ENCODE measurements around the gene ARHGAP6.

The ARHGAP6 gene

DNA sequence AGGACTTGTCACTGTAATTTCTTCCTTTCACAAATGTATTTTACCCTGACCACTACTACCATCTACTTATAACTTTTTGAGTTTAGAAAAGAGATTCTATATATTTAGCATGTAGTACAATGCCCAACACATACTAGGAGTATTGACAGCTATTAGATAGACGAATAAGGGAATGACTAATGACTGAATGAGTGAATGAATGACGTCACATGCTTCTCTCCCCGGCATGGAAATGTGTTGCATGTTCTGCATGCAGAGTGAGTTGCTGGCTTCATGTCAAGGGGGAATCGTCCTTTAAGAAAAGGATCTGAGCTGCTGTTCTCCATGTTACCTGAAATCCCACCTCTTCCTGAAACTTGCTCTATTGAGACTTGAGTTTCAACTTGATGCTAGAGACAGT, 459.9 kb downstream of the ARHGAP6 start:
- DNase-seq, result no peak

DNA sequence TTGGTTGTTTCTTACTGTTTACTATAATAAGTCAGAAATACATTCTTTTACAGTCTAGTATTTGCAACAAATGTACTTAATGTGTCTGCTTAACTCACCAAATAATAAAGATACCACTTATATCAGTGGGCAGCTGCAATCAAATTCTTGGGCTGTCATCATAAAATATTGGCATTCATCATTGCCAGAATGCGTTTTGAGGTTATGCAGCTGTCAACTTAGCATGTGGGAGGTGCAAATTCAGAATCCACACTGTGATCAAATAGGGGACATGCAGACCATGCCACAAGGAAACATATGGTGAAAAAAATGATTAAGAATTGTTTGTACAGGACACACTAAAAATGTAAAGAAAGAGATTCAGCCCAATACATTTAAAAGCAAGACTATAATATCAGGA, 468.0 kb downstream of the ARHGAP6 start:
- DNase-seq, result no peak

DNA sequence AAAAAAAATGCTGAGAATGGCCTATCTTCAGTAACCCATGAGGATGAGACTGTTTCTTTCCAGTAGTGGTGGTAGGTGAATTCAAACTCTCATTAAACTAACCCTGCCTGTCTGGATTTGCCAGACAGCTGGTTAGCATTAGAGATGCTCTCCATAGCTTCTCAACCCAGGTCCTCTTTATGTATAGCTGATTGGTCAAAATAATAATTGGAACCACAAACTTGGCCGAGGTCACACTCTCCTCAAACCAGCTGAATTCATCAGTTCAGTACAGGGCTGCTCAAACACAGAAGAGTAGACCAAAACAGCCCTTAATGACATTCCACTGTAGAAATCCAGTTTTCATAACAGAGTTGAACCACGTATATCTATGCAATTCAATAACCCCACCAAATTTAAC, 469.2 kb downstream of the ARHGAP6 start:
- no peak for DNase-seq

DNA sequence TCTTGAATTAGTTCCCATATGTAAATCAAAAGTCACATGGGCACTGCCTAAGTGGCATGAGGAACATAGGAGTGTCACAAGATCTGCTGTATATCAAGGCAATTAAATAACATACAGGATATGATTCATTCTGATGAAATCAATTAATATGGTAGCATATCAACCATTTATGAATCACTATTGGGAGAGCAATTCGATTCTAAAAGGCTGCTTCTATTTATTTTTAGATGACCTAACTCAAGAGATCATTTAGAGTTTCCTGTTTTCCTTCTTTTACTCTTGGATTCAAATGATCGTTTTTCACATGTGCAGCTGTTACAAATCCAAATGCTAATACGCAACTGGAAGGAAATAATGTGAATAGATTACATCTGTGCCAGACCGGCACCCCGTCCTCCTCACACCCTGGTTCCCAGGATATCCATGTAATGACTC, 472.7 kb downstream of the ARHGAP6 start:
- no peak for DNase-seq

DNA sequence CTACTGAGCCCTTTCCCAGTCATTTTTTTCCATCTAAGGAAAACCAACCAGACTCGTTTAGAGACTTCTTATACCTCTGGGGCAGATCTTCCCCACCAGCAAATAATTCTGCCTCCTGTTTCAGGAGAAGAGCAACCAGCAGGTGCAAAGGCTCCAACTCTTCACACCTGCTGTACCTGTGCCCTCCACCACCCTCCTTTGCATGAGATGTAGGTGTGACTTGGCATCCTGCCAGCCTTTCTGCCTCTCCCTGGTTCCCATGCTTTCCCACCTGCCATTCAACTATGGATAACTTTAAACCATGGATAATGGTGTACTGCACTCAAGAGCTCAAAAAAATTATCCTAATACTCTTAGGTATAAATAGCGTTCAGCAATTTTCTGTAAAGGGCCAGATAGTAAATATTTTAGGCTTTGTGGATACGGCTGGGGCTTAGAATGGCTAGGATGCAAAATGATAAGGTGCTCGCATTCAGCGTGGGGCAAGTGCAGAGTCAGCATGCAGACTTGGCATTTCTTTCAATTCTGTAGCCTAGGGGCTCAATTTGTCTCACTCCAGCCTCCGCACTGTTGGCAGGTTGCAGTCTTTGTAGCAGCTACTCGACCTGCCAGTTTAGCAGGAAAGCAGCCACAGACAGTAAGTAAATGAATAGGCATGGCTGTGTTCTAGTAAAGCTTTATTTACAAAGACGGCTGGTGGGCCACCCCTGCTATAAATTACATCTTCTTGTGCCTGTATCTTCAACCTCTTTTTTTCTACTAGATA, 474.8 kb downstream of the ARHGAP6 start:
- DNase-seq, result no peak

DNA sequence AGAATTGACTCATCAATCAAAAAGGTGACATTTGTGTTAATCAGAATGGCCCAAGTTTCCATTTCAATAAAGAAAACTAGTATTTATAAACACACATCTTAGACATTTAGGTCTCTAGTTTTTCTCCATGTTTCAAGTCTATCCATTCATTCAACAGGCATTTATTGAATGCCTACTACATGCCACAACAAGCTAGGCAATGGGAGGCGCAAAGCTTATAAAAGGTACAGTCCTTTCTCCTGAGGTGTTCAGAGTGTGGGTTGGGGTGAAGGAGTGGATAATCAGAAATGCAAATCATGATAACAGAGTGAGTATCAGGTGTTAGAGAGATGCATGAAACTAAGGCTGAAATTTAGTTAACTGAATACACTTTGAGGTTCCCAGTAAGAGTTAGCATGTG, 476.6 kb downstream of the ARHGAP6 start:
- no peak for DNase-seq

DNA sequence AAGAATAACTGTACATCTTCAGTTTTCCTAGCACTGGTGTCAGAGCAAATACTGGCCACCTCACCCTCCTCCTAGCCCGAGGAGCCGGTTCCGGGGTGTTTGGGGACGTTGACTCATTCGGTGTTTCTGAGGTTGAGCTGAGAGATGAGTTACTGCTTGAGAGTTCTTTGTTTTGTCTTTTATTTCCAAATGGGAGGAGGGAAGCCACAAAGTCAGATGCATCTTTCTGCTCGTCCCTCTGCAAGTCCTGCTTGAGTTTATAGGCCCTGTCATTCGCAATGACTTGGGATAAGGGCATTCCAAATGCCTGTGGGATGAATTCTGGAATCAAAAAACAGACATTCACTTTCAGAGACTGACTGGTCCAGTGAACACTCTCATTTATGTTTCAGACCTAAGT, 477.1 kb downstream of the ARHGAP6 start:
- DNase-seq, result no peak

DNA sequence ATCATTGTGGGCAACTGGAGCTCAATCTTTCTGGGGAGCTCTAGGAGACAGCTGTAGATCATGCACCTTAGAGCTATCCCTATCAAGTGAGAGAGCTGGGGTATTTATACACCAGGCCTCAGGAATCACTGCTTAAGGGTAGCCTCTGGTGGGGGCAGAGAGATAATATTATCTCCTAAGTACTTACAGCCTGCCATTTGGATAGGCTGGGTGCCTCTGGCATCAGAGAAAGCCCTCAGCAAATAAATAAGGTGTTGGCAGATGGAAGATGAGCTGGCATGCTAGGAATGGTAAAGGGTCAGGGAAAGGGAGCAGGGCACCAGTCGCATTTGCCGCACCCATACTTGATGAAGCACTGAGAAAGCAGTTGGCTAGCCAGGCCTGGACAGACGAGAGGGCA, 478.7 kb downstream of the ARHGAP6 start:
- no peak for DNase-seq

DNA sequence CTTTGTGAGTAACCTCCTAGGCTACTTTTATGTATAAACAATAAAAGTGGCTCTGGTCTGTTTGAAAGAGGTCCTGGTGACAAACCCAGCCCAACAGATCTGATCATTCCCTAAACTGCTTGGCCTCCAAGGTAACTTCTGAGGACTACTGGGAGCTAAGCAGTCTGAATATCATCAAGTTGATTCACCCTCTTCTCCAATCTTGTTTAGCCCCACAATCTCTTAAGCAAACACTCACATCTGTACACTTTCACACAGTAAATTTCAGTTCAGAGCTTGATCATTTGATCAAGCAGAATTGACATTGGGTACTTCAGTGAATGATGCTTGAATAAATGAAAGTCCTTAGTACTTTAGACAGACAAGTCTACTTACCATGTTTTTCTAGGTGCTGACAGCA, 479.9 kb downstream of the ARHGAP6 start:
- no peak for DNase-seq

DNA sequence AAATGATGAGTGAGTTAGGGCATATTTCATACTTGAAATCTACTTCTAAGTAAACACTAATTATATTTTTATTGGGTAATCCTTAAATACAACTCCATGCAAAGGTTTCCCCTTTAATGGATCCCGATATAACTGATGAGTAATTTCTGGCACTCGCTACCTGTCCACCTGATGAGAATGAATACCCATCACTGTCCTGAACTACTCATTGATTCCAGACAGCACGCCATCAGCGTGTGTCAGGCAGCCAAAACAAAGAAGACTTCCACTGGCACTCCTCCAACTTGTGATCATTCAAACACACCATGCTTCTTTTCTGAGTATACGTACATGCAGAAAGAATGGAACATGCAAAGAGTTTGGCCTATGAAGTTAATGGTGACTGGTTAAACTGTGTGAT, 485.1 kb downstream of the ARHGAP6 start:
- DNase-seq, result no peak

DNA sequence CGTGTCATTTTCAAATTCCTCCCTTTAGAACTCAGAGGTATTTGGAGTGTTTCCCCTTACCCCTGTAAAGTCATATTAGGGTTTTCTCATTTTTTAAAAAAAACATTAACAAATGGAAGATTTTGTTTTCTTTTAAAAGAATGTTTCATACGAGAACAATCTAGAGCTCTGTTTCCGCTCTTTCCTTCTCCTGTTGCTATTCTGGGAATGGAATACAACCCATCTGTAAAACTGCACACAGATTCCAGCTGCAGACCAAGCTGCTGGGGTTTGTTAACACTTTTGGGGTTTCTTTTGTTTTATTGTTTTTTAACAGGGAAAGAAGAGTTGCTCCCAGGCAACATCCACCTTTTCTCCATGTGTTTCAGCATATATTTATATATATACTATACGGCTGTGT, 493.3 kb downstream of the ARHGAP6 start:
- DNase-seq, result no peak

DNA sequence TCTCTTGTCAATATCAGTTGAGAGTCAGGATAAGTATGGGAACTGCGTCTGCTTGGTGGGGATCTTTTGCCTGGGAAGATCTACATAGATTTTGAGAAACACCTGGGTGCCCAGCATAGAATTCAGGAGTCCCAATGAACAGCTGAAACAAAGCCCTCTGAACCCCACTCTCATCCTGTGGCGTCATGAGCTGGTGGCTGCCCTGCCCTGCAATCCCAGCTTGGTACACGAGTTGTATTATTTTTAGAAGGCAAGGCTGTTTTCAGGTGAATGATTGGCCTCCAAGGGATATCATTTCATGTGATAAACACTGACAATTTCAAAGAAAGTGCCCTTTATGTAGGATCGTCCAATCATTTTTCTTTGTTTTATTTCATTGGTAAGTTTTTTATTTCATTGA, 493.8 kb downstream of the ARHGAP6 start:
- no peak for DNase-seq

DNA sequence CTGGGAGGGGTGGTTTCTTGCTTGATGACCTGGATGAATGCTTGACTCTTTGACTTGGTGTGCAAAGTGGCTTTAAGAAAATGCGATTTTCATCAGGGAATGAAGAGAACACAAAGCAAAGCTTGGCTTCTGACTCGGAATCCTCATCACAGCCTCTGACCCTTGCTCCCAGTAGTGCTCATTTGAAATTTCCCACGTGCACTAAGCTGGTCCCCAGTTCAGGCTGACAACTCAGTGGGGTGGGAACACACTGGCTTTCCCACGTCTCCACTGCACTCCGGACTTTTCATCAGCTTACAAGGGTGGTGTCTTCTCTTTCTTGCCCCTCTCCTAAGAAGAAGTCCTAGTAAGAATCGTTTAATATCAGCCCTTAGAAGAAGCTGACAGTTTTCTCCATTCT, 501.3 kb downstream of the ARHGAP6 start:
- no peak for DNase-seq

DNA sequence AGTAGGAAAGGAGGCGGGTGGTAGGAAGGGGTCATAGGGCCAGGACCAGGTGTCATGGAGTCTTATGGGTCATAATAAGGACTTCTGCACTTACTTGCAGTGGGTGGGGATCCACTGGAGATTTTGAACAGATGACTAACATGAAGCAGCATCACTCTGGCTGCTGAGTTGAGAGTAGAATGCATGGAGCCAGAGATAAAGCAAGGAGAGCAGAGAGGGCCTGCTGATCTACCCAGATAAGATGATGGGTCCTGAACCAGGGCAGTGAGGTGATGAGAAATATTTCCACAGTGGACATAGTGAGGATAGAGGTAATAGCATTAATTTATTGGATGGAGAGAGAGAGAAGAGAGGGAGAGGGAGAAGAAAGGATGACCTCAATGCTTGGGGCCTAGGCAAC, 506.6 kb downstream of the ARHGAP6 start:
- no peak for DNase-seq

DNA sequence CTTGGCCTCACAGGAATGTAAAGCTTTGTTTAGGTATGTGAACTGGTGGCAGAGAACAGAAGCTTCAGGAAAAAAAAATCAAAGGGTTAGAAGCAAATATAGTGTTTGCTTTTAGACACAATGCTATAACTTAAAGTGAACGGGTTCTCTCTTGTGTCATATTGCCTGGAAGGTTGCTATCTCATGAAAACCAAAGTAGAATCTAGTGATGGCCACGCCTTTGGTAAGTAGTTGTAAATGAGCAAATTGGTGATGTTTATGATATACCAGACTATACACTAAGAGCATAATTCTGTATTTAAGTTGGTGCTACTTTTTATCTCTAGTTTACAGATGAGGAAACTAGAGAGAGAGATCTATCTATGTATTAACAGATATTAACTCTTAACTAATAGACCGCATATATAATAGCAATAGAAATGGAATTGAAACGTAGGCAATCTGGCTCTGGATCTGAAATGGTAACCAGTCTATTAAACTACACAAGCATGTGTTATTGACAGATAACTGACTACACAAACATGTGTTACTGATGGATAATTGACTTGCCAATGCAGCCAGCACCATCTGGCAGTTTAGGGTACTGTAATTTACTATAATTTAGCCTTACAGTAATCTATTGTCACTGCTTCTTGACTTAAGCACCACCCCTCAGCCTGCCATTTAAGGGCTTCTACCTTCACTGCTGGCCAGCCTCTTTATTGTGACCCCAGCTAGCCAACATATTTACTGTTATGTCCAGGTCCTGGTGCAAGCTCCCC, 513.7 kb downstream of the ARHGAP6 start:
- no peak for DNase-seq

DNA sequence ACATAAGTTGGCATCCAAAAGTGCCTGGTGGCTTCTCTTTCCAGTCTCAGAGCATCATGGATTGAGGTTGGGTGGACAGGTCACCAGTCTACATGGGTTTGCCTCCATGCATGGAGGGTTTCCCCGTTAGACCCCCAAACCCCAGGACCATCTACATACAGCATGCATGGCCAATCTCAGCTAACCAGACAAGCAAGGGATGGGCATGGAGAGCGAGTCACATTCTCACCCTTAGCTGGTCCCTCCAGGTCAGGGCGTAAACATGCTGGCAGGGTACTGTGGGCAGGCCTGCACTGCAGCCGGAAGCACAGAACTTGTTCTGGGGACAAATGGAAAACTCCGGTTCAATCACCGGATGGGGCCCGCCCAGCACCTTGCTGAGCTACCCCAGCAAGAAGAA, 517.3 kb downstream of the ARHGAP6 start:
- no peak for DNase-seq

DNA sequence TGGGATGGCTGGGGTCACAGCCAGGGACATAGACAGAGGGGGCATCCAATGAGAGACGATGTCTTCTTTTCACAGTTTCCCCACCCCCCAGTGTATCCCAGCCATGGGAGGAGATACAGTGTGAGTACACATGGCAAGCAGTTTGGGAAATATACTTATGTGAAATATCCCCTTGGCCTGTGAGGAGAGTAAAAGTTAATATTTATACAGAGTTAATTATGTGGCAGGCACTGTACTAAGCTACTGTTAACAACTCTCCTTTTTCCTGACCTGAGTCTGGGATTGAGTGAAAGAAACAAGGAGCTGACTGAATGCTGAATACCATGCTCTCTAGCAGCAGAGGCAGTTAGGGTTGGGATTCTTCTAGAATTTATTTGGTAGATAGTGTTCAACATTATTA, 519.3 kb downstream of the ARHGAP6 start:
- DNase-seq, result no peak

DNA sequence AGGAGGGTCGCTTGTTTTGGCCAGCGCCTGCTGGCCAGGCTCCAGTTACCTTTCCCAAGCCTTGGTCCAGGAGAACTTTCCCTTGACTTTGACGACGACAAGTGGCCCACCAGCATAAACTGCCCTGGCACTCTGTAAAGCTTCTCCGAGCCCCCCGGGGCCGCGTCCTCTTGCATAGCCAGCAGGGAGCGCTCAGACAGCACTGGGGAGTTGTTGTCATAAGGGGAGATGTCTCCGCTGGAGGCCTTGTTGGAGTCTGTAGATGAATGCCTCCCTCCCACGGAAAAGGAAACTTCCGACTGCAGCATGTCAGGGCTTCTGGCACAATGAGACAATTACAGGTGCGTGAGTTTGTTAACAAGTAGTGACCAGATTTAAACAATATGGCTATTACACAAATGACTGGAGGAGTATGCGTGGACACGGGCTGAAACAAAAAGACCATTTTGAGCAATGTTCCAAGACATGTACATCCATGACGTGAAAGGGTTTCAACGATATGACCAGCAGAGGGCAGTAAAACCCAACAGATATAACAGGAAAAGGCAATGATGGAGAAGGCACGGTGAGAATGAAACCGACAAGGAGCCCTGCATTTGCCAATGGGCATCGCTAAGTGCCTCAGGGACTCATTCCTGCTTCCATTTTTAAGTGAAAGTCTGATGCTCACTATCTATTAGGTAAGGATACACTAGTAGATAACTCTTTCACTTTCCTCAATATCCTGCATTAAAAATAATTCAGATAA, 521.6 kb downstream of the ARHGAP6 start:
- DNase-seq, result peak; percentile 32

DNA sequence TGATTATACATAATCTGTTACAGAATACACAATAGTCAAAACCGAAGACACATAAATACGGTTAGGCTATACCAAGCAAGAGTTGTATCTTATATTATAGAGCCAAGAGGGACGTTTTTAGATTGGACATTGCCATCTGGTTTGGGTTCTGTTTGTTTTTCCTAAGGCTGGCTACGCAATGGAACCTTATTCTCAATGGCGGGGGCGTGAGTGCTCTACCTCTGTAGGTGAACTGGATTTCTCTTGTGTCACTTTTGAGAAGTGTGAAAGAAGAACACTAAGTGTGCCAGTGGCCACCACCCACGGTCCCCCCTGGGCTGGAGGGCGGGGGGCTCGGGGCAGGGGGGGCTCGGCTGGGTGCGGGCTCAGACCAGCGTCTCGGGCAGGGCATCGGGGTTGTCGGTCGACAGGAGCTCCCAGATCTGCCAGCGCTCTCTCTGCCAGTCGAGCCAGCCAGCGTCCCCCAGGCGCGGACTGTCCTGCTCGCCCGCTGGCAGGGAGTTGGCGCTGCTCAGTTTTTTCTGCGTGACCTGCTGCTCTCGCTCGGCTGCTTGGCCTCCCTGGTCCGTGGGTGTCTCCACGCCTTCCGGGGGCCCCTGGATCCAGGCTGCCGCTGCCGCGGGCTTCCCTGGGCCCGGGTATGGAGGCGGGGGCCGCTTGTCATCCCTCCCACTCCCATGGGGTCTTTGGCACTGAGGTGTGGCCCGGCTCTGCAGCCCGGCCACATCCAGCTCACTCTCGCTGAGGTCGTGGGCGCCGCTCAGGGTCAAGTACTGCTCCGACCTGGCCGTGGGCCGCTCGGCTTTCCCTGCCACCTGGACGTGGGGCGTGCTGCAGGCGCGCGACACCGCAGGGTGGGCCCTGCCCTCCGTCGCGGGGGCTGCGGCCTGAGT, 527.0 kb downstream of the ARHGAP6 start:
- DNase-seq, result no peak

DNA sequence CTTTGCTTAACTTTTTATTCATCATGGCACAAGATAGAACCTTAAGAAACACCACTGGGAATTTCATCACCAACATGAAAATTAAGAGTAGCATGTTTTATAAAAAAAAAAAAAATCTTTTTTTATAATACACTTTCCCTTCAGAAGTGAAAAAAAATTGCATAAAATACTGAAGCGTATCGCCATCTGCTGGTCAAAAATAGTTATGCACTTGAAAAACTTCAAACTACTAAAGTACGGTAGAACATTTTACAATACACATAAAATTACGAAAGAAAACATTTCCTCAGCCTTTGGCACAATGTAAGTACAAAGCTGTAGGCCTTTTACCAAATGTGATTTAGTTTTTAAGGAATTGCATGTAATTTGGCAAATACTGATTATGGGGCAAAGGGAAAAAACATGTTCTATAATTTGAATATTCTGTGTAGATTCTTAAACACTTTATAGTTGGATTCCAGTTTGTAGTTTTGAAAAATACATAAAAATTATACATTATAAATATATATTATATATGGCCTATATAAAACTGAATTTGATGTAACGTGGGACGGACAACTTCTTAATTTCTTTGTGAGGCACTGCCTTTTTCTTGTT, 528.1 kb downstream of the ARHGAP6 start:
- no peak for DNase-seq

DNA sequence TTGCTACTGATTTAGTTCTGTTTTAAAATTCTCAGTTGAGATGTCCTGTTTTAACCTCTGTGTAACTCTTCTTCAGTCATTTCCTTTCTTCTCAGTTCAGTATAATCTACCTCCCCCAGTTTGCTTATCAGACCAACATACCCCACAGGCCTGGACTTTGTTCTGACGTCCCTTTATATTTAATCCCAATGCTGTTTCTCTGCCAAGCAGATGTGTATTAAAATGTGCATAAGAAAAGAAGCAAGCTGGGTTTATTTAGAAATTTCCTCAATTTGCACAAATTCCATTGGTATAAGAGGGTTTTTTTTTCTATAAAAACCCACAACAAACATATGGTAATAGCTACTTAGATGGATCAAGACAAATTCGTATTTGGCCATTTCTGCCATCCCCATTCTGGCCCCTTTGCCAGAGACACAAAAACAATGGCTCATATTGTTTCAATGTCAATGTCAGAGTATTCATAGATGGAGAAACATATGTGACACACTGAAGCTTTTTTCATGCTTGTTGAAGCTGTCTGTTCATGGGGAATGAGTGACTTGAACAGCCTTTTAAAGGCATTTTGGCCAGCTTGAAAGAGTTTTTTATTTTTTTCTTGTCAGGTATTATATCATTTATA, 530.0 kb downstream of the ARHGAP6 start:
- no peak for DNase-seq

DNA sequence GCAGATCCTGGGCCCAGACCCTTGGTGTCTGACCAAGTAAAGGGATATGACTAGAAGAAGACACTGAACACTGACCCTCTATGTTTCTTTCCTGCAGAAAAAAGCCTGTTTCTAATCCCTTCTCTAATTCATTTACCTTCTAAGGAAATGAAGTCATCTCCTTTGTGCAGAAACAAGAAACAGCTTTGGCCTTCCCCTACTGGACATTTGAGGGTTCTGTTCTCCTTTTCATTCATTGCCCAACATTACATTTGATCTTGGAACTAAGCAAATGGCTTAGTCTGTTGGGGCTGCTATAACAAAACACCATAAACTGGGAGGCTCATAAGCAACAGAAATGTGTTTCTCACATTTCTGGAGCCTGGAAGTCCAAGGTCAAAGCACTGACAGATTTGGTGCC, 534.6 kb downstream of the ARHGAP6 start:
- DNase-seq, result no peak

All from activated CD4-positive, CD25-positive, alpha-beta regulatory T cell treated with anti-CD3 and anti-CD28 coated beads, Interleukin-2, amount 50 U/mL, for 72 hours (primary cell).